ENCODE data around the gene ARAF.

ARAF gene

DNA sequence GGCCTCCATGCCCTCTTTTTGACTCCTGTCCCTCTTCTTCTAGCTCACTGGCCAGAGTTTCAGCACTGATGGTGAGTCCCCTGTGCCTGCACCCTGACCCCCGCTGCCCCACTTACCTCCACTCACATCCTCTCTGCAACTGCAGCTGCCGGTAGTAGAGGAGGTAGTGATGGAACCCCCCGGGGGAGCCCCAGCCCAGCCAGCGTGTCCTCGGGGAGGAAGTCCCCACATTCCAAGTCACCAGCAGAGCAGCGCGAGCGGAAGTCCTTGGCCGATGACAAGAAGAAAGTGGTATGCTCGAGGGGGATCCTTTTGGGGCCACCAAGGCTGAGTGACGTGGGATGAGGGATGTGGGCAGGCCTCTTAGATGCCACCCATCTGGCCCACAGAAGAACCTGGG, 5.8 kb downstream of the ARAF start:
- no peak for DNase-seq (ENCODE audit: low read depth)
- H3K4me3 ChIP-seq (ENCODE audit: low read depth, low read length), result no peak overlapping the region
- TF ChIP-seq, protein P1, sequence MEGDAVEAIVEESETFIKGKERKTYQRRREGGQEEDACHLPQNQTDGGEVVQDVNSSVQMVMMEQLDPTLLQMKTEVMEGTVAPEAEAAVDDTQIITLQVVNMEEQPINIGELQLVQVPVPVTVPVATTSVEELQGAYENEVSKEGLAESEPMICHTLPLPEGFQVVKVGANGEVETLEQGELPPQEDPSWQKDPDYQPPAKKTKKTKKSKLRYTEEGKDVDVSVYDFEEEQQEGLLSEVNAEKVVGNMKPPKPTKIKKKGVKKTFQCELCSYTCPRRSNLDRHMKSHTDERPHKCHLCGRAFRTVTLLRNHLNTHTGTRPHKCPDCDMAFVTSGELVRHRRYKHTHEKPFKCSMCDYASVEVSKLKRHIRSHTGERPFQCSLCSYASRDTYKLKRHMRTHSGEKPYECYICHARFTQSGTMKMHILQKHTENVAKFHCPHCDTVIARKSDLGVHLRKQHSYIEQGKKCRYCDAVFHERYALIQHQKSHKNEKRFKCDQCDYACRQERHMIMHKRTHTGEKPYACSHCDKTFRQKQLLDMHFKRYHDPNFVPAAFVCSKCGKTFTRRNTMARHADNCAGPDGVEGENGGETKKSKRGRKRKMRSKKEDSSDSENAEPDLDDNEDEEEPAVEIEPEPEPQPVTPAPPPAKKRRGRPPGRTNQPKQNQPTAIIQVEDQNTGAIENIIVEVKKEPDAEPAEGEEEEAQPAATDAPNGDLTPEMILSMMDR (conservative IDR thresholded peaks at IDR 0.05; ENCODE audit: low read depth, low read length), result no peak

DNA sequence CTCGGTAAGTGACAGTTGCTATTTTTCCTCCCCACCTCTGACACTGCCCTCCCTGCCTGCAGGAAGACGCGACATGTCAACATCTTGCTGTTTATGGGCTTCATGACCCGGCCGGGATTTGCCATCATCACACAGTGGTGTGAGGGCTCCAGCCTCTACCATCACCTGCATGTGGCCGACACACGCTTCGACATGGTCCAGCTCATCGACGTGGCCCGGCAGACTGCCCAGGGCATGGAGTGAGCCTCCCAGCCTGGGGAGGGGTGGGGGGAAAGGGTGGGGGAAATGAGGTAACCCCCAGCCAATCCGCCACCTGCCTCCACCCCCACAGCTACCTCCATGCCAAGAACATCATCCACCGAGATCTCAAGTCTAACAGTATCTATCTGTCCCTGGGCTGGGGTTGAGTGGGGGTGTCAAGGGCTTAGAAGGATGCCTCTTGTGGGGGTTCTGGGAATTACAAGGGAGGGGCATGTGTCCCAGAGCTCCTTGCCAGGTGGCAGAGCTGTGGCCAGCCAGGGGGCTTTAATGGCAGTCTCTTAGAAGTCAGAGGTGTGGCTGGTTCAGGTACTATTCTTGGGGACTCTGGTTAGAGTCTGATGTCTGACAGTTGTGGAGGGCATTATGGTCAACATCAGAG, 7.8 kb downstream of the ARAF start:
- no peak for DNase-seq (ENCODE audit: low read depth)

DNA sequence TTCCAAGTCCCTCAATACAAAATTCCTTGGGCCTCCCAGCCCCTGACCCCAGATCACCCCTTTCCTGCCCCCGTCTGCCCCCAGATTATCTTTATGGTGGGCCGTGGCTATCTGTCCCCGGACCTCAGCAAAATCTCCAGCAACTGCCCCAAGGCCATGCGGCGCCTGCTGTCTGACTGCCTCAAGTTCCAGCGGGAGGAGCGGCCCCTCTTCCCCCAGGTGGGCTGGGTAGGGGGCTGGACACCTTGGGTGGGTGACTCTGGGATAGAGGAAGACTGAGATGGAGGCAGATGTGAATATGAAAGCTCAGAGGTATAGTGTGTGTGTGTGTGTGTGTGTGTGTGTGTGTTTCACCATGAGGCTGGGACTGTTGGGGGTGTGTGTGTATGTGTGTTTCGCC, 9.8 kb downstream of the ARAF start:
- TF ChIP-seq, protein P1 (conservative IDR thresholded peaks at IDR 0.05; ENCODE audit: low read depth, low read length), result no peak
- no peak for DNase-seq (ENCODE audit: low read depth)
- H3K4me3 ChIP-seq (ENCODE audit: low read depth, low read length), result no peak overlapping the region

More for the DNA sequence above, 7.8 kb downstream of the ARAF start:
- TF ChIP-seq, protein P1 (conservative IDR thresholded peaks at IDR 0.05; ENCODE audit: low read depth, low read length), result peak; percentile 43
- H3K4me3 ChIP-seq (ENCODE audit: low read depth, low read length), result no peak overlapping the region

DNA sequence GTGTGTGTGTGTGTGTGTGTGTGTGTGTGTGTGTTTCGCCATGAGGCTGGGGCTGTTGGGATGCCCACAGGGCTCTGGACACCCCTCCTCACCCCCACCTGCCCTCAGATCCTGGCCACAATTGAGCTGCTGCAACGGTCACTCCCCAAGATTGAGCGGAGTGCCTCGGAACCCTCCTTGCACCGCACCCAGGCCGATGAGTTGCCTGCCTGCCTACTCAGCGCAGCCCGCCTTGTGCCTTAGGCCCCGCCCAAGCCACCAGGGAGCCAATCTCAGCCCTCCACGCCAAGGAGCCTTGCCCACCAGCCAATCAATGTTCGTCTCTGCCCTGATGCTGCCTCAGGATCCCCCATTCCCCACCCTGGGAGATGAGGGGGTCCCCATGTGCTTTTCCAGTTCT, 10.2 kb downstream of the ARAF start:
- TF ChIP-seq, protein P1 (conservative IDR thresholded peaks at IDR 0.05; ENCODE audit: low read depth, low read length), result no peak
- no peak for DNase-seq (ENCODE audit: low read depth)
- H3K4me3 ChIP-seq (ENCODE audit: low read depth, low read length), result no peak overlapping the region

DNA sequence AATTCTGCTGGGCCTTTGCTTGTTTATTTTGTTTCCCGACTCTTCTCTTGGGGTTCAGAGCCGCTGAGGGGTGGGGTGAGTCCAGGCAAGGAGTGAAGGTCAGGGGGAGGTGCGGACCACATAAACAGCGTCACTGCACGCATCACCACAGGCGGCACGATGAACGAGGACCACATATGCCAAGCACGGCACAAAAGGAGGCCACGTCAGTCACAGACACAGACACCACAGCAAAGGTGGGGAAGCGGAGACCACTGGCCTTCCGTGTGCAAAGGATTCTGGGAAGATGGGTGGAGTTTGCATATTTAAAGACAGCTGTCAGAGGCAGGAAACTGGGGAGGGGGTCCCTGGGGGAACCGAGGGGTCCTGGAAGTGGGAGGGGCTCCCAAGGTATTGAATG, 10.9 kb downstream of the ARAF start:
- TF ChIP-seq, protein P1 (conservative IDR thresholded peaks at IDR 0.05; ENCODE audit: low read depth, low read length), result no peak
- DNase-seq (ENCODE audit: low read depth), result no peak
- H3K4me3 ChIP-seq (ENCODE audit: low read depth, low read length), result no peak overlapping the region

DNA sequence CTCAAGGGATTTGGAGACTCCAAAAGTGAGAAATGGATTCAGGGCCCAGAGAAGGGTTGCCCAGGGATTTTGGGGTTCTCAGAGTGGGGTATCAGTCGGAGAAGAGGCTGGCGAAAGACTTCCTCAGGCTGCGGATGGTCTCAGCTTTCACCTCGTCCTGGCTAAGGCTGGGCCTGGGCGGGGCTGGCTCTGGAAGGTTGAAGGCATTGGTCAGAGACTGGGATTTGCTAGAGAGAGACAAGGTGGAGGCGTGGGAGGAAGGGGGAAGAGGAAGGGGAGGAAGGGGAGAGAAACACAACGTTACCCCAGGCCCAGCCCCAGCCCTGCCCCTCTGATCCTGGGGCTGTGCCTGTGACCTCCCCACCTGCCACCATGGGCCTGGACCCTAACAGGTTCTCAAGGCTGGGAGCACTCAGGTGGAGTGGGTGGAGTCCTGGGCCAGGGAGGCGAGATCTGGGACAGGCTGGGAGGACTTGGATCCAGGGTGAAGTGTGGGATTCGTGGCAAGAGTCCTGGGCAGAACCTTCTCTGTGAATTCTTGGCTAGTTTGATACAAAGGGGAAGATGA, 11.9 kb downstream of the ARAF start:
- TF ChIP-seq, protein P1 (conservative IDR thresholded peaks at IDR 0.05; ENCODE audit: low read depth, low read length), result no peak
- DNase-seq (ENCODE audit: low read depth), result no peak
- no peak overlapping the region for H3K4me3 ChIP-seq (ENCODE audit: low read depth, low read length)

Data from choroid plexus epithelial cell (primary cell).